Activated naive CD4-positive, alpha-beta T cell treated with anti-CD3 and anti-CD28 coated beads for 36 hours (primary cell): ENCODE results near the gene PINLYP. TPM values are rescaled to one million over a fixed set of nuclear protein-coding genes. Genes with fewer than 3 reads are reported as not detected.
A peak's percentile ranks its signal among the peaks of the same experiment; 100 is the strongest.

Source experiments
- CTCF ChIA-PET: fragments of 350-600 bp; sonication (Branson Sonifier 250); formaldehyde crosslinking; loops from one replicate; lab custom pipeline; 2021; ENCODE audit warnings: antibody characterized with exemption; lab: Charles Lee
- DNase-seq: peaks from one replicate; pipeline ENCODE4 v3.0.0-alpha.2; 2020
- H3K27ac Mint-ChIP-seq: one replicate; pipeline ENCODE4 v1.8.0; 2021; ENCODE audit warnings: mild to moderate bottlenecking, mixed read lengths
- H3K27me3 Mint-ChIP-seq: one replicate; pipeline ENCODE4 v1.8.0; 2021; ENCODE audit warnings: low read depth, mixed read lengths
- H3K36me3 Mint-ChIP-seq: one replicate; pipeline ENCODE4 v1.8.0; 2021; ENCODE audit warnings: low read depth, mixed read lengths
- H3K4me1 Mint-ChIP-seq: one replicate; pipeline ENCODE4 v1.8.0; 2021; ENCODE audit warnings: low read depth, mixed read lengths
- H3K4me3 Mint-ChIP-seq: one replicate; pipeline ENCODE4 v1.8.0; 2021; ENCODE audit warnings: mild to moderate bottlenecking, moderate library complexity, mixed read lengths
- H3K9me3 Mint-ChIP-seq: one replicate; pipeline ENCODE4 v1.8.0; 2021; ENCODE audit warnings: mixed read lengths
- intact Hi-C: fragments of 100-400 bp; cut with micrococcal nuclease; formaldehyde crosslinking; loops from one replicate; pipeline ENCODE4 v1.15.1; 2023
- total RNA-seq, 2 experiments: library from RNA; stranded (reverse); gene quantifications; one replicate each; pipeline ENCODE4 v1.2.3, GENCODE V29; 2021

PINLYP gene
- total RNA-seq, 2 experiments from 2014 or later = 3.2 to 3.8 TPM

DNA sequence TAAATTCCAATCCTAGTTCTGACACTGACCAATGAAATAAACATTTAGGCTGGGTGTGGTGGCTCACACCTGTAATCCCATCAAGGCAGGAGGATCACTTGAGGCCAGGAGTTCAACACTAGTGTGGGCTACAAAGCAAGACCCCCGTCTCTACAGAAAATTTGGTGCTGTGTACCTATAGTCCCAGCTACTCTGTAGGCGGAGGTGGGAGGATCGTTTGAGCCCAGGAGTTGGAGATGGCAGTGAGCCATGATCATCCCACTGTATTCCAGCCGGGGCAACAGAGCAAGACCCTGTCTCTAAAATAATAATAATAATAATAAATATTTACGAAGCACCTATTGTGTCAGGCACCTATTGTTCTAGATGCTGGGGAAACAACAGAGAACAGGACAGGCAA, 13.7 kb downstream of the PINLYP start:
- Mint-ChIP-seq H3K36me3 (peaks cover 24% of the 10 kb centered on the region), H3K4me1 (peaks cover 15% of the 10 kb centered on the region), H3K27ac (peak overlapping the region; percentile 54), H3K9me3 (no peaks in the 10 kb centered on the region), H3K27me3 (no peaks in the 10 kb centered on the region), H3K4me3 (no peak overlapping the region)
- no peak for DNase-seq
- CTCF ChIA-PET = interaction anchor here (0.7 to 2.8 kb wide), 4 partner anchors 34 to 142 kb away, joined by 3 to 13 read pairs (median 5); no protein-coding TSS in a partner anchor
- intact Hi-C loops = no loop called here

DNA sequence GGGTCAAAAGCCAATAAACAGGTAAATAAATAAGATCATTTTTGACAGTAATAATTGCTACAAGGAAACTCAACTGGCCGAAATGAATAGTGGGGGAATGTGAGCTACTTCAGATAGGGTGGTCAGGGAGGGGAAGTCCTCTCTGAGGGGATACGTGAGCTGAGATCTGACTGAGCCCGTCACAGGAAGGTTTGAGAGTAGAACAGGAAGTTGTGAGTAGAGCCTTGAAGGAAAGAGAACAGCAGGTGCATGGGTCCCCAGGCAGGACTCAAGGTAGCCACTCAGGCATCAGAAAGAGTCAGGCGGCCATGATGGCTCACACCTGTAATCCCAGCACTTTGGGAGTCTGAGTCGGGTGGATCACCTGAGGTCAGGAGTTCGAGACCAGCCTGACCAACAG, 14.1 kb downstream of the PINLYP start:
- CTCF ChIA-PET = interaction anchor here (1.1 to 2.8 kb wide), 2 partner anchors 34 to 132 kb away, joined by 3 to 13 read pairs; no protein-coding TSS in a partner anchor
- peaks cover 16% of the 10 kb centered on the region for H3K4me1 Mint-ChIP-seq
- H3K27ac Mint-ChIP-seq = peak overlapping the region; percentile 54
- intact Hi-C loops = no loop called here
- peaks cover 24% of the 10 kb centered on the region for H3K36me3 Mint-ChIP-seq
- DNase-seq = no peak
- no peaks in the 10 kb centered on the region for H3K27me3 Mint-ChIP-seq
- H3K4me3 Mint-ChIP-seq = no peak overlapping the region
- H3K9me3 Mint-ChIP-seq = no peaks in the 10 kb centered on the region

DNA sequence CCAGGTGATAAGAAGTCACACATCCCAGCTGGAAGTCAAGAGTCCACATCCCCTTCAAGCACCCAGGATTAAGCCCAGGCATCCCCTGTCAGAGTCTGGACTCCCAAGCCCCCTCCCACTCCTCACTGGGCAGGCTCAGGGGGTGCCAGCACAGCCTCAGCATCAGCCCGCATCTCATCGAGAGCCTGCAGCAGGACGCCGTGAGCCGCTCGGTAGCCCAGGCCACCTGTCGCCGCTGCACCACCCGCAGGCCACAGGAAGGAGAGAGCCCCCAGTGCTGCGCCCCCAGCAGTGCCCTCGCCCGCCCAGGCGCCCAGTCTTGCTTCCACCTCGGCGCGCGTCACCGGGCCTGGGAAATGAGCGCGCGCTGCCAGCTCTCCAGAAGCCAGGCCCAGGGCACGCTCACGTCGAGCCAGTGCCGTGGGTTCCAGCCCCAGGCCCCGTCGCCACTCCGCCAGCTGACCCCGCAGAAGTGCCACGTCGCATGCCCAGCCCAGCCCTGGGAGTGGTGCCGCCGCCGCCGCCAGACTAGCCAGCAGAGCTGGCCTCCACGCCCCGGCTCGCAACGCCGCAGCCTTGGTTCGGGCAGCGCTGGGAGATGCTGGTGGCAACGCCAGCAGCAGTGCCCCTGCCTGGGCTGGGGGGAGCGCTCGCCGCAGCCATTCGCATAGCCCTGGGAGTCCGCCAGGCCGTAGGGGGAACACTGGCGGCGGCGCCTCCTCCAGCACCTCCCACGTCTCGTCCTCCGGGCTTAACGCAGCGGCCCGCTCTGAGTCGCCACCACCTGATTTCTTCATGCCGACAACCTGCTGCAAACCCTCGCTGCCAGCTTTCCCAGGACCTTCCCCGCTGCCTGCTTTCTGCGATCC, 16.5 kb downstream of the PINLYP start:
- Mint-ChIP-seq H3K27ac (no peak overlapping the region), H3K27me3 (no peaks in the 10 kb centered on the region), H3K4me3 (no peak overlapping the region), H3K4me1 (peaks cover 20% of the 10 kb centered on the region), H3K36me3 (peaks cover 18% of the 10 kb centered on the region), H3K9me3 (no peaks in the 10 kb centered on the region)
- intact Hi-C loops = no loop called here
- DNase-seq = no peak
- CTCF ChIA-PET = interaction anchor here (5.8 kb wide), 1 partner anchor 38 kb away, joined by 95 read pairs; no protein-coding TSS in a partner anchor

DNA sequence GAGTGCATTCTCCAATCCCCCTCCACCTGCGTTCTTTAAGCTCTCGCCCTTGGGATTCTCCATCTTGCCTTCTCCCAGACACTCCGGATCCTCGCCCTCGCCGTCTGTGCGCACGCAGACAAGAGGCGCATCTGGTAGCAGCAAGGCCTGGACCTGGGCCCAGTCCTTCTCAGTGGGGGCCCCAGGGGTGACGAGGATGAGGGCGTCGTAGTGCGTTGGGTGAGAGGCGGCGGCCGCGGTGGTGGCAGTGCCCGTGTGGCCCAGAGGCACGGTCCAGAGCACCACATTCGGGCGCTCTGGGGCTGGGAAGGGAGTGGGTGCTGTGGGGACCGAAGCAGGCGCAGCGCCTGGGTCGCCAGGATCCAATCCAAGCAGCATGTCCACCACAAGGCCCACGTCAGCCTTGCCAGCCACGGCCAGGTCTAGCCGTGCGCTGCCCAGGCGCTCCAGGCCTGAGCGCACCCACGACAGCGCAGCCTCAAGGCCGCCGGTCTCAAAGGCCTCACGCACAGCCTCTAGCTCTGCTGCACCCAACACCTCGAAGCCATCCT, 17.3 kb downstream of the PINLYP start:
- peaks cover 18% of the 10 kb centered on the region for H3K36me3 Mint-ChIP-seq
- peaks cover 27% of the 10 kb centered on the region for H3K4me1 Mint-ChIP-seq
- H3K4me3 Mint-ChIP-seq = no peak overlapping the region
- intact Hi-C loops = no loop called here
- H3K27me3 Mint-ChIP-seq = no peaks in the 10 kb centered on the region
- no peak overlapping the region for H3K27ac Mint-ChIP-seq
- DNase-seq = no peak
- H3K9me3 Mint-ChIP-seq = no peaks in the 10 kb centered on the region
- CTCF ChIA-PET = interaction anchor here (3.3 to 5.8 kb wide), 2 partner anchors 38 to 146 kb away, joined by 22 to 95 read pairs; no protein-coding TSS in a partner anchor

DNA sequence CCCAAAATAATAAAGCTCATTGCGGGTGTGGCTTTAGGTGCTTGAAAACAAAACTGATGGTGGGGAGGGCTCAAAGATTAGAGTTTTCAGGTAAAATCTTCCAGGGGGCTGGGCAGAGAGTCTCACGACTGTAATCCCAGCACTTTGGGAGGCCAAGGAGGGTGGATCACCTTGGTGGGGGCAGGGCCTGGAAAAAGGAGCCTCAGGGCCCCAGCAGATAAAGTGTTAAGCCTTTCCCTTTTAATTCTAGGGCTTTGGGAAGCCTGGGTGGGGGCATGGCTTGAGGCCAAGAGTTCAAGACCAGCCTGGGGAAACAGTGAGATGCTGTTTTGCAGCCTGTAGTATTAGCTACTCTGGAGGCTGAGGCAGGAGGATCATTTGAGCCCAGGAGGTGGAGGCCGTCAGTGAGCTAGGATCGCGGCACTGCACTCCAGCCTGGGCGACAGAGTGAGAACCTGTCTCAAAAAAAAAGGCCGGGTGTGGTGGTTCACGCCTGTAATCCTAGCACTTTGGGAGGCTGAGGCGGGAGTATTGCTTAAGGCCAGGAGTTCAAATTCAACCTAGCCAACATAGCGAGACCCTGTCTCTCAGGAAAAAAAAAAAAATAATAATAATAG, 18.6 kb downstream of the PINLYP start:
- no peak for DNase-seq
- Mint-ChIP-seq H3K36me3 (peaks cover 18% of the 10 kb centered on the region), H3K4me3 (peak overlapping the region; percentile 93), H3K27ac (no peak overlapping the region), H3K4me1 (peaks cover 33% of the 10 kb centered on the region), H3K27me3 (no peaks in the 10 kb centered on the region), H3K9me3 (no peaks in the 10 kb centered on the region)
- CTCF ChIA-PET = interaction anchor here (0.6 to 5.8 kb wide), 34 partner anchors 9 to 557 kb away, joined by 3 to 95 read pairs (median 7); partner anchors contain the start of genes ETHE1, PINLYP, XRCC1 and ZNF575
- intact Hi-C loops = loop anchor here (1.0 kb wide), 2 partner anchors 39 to 147 kb away; no protein-coding TSS in a partner anchor

DNA sequence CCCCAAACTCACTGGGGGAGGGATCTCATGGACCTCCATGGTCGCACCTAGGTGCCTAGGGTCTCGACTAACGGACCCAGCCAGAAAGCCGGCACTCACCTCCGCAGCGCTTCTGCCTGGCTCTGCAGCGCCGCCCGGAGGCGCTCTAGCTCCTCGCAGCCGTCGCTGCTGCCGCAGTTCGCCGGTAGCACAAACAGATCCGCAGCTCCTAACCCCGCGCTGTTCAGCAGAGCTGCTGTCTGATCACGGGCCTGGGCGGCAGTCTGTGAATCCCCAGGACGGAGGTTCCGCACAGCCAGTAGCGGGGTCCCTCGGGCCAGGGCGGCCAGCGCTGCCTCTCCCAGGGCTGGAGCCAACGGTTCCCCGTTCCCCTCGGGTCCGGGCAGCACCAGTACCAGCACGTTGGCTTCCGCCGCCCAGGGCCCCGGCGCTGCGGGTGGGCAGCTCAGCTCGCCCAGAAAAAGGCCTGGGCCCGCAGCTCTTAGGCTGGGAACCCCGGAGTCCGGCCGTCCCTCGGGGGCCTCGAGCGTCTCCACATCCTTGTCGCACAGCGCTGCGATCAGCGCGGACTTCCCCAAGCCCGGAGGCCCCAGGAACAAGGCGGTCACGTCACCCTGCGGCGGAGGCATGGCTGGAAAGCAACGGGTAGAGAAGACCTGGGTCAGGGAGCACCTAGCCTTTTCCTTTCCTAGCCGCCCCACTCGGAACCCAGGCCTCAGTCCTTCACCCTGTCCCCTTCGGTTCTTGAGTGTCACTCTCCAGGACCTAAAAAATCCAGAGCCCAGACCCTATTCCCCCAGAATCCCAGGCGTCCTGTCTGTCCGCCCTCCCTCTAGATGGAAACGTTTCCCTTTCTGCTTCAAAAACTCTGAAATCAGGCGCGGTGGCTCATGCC, 19.4 kb downstream of the PINLYP start:
- Mint-ChIP-seq H3K4me1 (peaks cover 29% of the 10 kb centered on the region), H3K27ac (peak overlapping the region; percentile 97), H3K36me3 (peaks cover 15% of the 10 kb centered on the region), H3K27me3 (no peaks in the 10 kb centered on the region), H3K4me3 (peak overlapping the region; percentile 93), H3K9me3 (no peaks in the 10 kb centered on the region)
- CTCF ChIA-PET = interaction anchor here (0.6 to 5.8 kb wide), 35 partner anchors 8 to 556 kb away, joined by 3 to 95 read pairs (median 7); partner anchors contain the start of genes ETHE1, PINLYP, XRCC1 and ZNF575
- DNase-seq = peak; percentile 83
- intact Hi-C loops = loop anchor here (1.0 kb wide), 2 partner anchors 40 to 148 kb away; no protein-coding TSS in a partner anchor

DNA sequence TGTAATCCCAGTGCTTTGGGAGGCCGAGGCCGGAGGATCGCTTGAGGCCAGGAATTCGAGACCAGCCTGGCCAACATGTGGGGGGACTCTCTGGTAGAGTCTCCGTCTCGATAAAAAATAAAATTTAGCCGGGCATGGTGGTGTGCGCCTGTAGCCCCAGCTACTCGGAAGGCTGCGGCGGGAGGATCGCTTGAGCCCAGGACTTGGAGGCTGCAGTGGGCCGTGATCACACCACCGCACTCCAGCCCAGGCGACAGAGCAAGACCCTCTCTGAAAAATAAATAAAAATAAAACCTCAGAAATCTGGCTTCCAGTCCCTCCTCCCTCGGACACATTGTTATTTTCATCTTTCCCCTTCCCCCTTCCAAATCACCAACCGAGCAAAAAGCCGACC, 20.0 kb downstream of the PINLYP start:
- Mint-ChIP-seq H3K9me3 (no peaks in the 10 kb centered on the region), H3K27me3 (no peaks in the 10 kb centered on the region), H3K4me1 (peaks cover 29% of the 10 kb centered on the region), H3K4me3 (peak overlapping the region; percentile 93), H3K36me3 (peaks cover 14% of the 10 kb centered on the region), H3K27ac (peak overlapping the region; percentile 97)
- CTCF ChIA-PET = interaction anchor here (0.7 to 5.8 kb wide), 11 partner anchors 9 to 214 kb away, joined by 3 to 95 read pairs (median 9); no protein-coding TSS in a partner anchor
- no peak for DNase-seq
- intact Hi-C loops = no loop called here

DNA sequence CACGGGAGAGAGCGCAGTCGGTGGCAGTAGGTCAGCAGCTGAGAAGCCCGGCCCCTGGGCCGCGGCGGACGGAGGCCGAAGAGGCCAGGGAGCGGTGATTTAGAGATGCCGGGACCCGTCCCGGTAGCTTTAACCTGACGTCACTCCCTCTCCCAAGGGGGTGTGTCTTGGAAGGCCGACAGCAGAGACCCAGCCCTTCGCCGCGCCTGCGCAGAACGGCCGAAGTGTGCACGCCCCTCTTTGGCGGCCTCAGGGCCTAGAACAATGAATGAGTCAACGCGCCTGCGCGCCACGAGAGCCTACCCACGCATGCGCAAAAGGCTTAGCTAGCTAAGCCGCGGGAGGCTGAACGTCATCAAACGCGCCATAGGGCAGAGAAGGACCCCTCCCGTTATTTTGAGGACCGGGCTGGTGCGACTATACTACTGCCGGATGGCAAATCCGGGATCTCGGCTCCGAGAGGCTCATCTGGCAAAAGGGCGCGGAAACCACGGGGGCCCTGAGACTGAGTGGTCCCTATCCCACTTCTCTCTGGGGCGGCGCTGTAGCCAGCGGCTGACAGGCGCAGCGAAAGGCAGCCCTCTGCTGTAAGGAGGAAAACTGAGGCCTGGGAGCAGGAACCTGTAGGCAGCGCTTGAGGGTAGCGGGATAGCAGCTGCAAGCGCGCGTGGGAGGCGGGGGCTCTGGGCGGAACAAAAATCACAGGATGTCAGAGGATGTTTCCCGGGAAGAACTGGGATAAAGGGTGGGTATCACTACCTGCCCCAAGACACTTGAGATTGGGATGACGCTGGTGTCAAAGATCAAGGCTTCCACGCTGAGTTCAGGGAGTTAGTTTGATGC, 20.6 kb downstream of the PINLYP start, which contains the start of the genes IRGQ and ZNF576:
IRGQ (minus strand) TSS at position 136 of the 843 bp plus-strand sequence. CDS start 796 bp downstream, outside the sequence.
ZNF576 (plus strand) TSS at position 597 of the 843 bp plus-strand sequence. CDS start 514 bp downstream, outside the sequence.
- Mint-ChIP-seq H3K27ac (peak within 1 kb of the TSS; percentile 97), H3K36me3 (peaks cover 10% of the 10 kb centered on the region), H3K4me1 (peaks cover 29% of the 10 kb centered on the region), H3K4me3 (peak within 1 kb of the TSS; percentile 93), H3K9me3 (no peaks in the 10 kb centered on the region), H3K27me3 (no peaks in the 10 kb centered on the region)
- peak; percentile 100 for DNase-seq
- intact Hi-C loops = loop anchor here (1.0 kb wide), 11 partner anchors 21 to 189 kb away; partner anchors contain the start of genes PHLDB3, PINLYP, SMG9 and XRCC1
- CTCF ChIA-PET = interaction anchor here (0.7 to 5.8 kb wide), 9 partner anchors 25 to 214 kb away, joined by 3 to 95 read pairs (median 7); no protein-coding TSS in a partner anchor

DNA sequence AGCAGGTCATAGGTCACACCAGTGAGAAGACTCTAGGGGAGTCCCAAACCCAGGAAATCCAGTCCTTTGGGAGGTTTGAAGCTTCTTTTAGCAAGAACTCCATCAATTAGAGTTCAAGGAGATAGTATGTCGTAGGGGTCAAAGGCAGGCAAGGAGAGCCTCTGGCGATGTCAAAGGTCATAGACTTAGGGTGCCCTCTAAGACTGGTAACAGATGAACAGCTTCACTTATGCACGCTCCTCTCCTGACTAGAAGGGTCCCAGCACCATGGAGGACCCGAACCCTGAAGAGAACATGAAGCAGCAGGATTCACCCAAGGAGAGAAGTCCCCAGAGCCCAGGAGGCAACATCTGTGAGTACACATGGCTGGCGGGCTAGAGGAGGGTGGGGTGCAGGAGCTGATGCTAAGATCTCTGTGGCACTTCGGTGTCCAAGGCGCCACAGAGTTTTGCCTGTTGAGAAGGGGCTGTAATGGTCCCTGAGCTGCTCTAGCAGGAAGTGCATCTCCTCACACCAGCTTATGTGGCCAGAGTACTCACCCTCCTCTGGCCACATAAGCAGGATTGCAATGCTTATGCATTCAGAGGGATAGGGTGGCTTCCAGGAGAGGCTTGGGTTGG, 21.4 kb downstream of the PINLYP start:
- Mint-ChIP-seq H3K4me1 (peaks cover 29% of the 10 kb centered on the region), H3K27ac (peak overlapping the region; percentile 97), H3K27me3 (no peaks in the 10 kb centered on the region), H3K4me3 (peak overlapping the region; percentile 93), H3K9me3 (no peaks in the 10 kb centered on the region), H3K36me3 (peaks cover 11% of the 10 kb centered on the region)
- DNase-seq = peak; percentile 12
- intact Hi-C loops = loop anchor here (1.0 kb wide), 11 partner anchors 22 to 188 kb away; partner anchors contain the start of genes PHLDB3, PINLYP, SMG9 and XRCC1
- CTCF ChIA-PET = interaction anchor here (0.7 to 5.8 kb wide), 5 partner anchors 32 to 150 kb away, joined by 3 to 95 read pairs (median 5); no protein-coding TSS in a partner anchor

DNA sequence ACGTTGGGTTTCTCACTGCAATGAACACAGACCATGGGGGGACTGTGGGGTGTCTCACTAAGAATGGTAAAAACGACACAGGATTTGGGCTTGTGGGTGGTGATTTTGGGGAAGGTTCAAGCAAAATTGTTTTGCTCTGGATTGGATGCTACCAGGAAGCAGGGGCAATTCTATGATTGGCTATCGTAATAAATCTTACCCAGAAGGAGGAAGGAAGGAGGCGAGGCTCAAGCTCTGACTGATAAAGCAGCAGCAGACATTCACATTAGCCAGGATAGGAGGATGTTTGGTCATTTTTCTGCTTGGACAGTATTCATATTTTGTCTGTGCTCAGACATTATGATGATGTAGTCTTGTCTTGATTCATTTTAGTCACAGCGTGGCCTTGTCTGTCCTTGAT, 22.3 kb downstream of the PINLYP start:
- no peak for DNase-seq
- Mint-ChIP-seq H3K27me3 (no peaks in the 10 kb centered on the region), H3K4me3 (peak overlapping the region; percentile 93), H3K4me1 (peaks cover 27% of the 10 kb centered on the region), H3K27ac (peak overlapping the region; percentile 97), H3K9me3 (no peaks in the 10 kb centered on the region), H3K36me3 (peaks cover 8% of the 10 kb centered on the region)
- intact Hi-C loops = no loop called here
- CTCF ChIA-PET = interaction anchor here (0.7 to 5.8 kb wide), 2 partner anchors 43 to 71 kb away, joined by 3 to 95 read pairs; no protein-coding TSS in a partner anchor
